ENCODE results near the gene STAP2.

Gene STAP2

GRCh38 chr19:4354282-4354681 lies 15.7 kb upstream of the STAP2 start:
- Histone ChIP-seq H3K4me1 (ENCODE audit: control insufficient read depth in 2 of 2, insufficient read depth in 1 of 2, low read depth in 1 of 2, low read length in 2 of 2) (peaks cover 0 to 1% of the 10 kb centered on the region in 2 donors), H2BK12ac (ENCODE audit: low read length) (peak overlapping the region; percentile 22)
- DNase-seq (ENCODE audit: low spot score) = no peak

DNA sequence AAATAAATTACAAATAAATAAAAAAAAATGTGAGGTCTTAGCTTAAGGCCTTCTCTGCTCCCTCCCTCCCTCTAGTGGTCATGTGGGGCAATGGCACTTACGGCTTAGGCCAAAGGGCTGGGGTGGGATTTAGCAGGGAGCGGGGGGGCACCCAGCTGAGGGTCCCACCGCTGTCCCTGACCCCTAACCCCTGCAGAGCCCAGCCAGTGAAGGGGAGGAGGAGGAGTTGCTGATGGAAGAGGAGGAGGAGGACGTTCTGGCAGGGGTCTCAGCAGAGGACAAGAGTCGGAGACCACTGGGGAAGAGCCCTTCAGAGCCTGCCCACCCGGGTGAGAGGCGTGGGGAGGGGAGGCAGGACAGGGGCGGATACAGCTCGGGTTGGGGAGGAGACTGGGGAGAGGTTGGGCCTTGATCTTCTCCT lies 14.1 kb upstream of the STAP2 start:
- H3K4me3 ChIP-seq (ENCODE audit: low read length in 2 of 2) = no peak overlapping the region
- H2BK15ac ChIP-seq (ENCODE audit: low read length) = peak overlapping the region; percentile 55
- H2AFZ ChIP-seq (ENCODE audit: low read length) = no peak overlapping the region
- H2BK120ac ChIP-seq (ENCODE audit: low read depth, low read length) = no peak overlapping the region
- H3K4me2 ChIP-seq (ENCODE audit: insufficient read depth, low read length, poor library complexity, severe bottlenecking) = no peak overlapping the region
- H3K4me1 ChIP-seq (ENCODE audit: control insufficient read depth in 2 of 2, insufficient read depth in 1 of 2, low read depth in 1 of 2, low read length in 2 of 2) = peaks cover 0 to 1% of the 10 kb centered on the region in 2 donors
- no peak overlapping the region for H3K27ac ChIP-seq (replicated peaks; ENCODE audit: low read length)
- peak overlapping the region; percentile 86 for H2AK5ac ChIP-seq (ENCODE audit: low read depth, low read length)
- H4K91ac ChIP-seq (ENCODE audit: low read depth, low read length, poor library complexity) = no peak overlapping the region
- H4K8ac ChIP-seq (ENCODE audit: low read depth, low read length) = no peak overlapping the region
- no peak overlapping the region for H2BK5ac ChIP-seq (ENCODE audit: low read length)
- no peaks in the 10 kb centered on the region for H3K27me3 ChIP-seq (ENCODE audit: control insufficient read depth in 3 of 3, insufficient read depth in 3 of 3, low read depth in 1 of 3, low read length in 3 of 3)
- H3K9me3 ChIP-seq (replicated peaks in 1 of 2; ENCODE audit: control insufficient read depth in 2 of 2, insufficient read depth in 1 of 2, low read depth in 1 of 2, low read length in 2 of 2) = no peaks in the 10 kb centered on the region
- H3K4ac ChIP-seq (ENCODE audit: low read length) = no peak overlapping the region
- no peak overlapping the region for H3K23ac ChIP-seq (ENCODE audit: low read depth, low read length, poor library complexity)
- peaks cover 22 to 80% of the 10 kb centered on the region in 2 donors for H3K36me3 ChIP-seq (replicated peaks in 1 of 2; ENCODE audit: control insufficient read depth in 2 of 2, insufficient read depth in 2 of 2, low read length in 2 of 2)
- no CpG with 5 or more reads among the region's 9 CpGs for WGBS, 2 donors (ENCODE audit: extremely low coverage in 2 of 2, insufficient read length in 2 of 2, insufficient replicate concordance in 1 of 2)
- H3K14ac ChIP-seq (ENCODE audit: low read length) = no peak overlapping the region
- peak overlapping the region; percentile 27 for H3K18ac ChIP-seq (ENCODE audit: low read length)
- no peak overlapping the region for H2BK12ac ChIP-seq (ENCODE audit: low read length)
- peaks cover 5% of the 10 kb centered on the region for H3K79me1 ChIP-seq (ENCODE audit: low read depth, low read length)
- H3K9ac ChIP-seq (ENCODE audit: low read depth, low read length, poor library complexity) = peak overlapping the region; percentile 60
- DNase-seq (ENCODE audit: low spot score) = peak; percentile 72

More at GRCh38 chr19:4354282-4354681, 15.7 kb upstream of the STAP2 start:
- no peak overlapping the region for H2AK5ac ChIP-seq (ENCODE audit: low read depth, low read length)
- no peak overlapping the region for H3K14ac ChIP-seq (ENCODE audit: low read length)
- H4K8ac ChIP-seq (ENCODE audit: low read depth, low read length) = no peak overlapping the region
- WGBS, 2 donors (ENCODE audit: extremely low coverage in 2 of 2, insufficient read length in 2 of 2, insufficient replicate concordance in 1 of 2) = no CpG with 5 or more reads among the region's 12 CpGs
- H3K18ac ChIP-seq (ENCODE audit: low read length) = no peak overlapping the region
- no peak overlapping the region for H3K4me2 ChIP-seq (ENCODE audit: insufficient read depth, low read length, poor library complexity, severe bottlenecking)
- H3K4ac ChIP-seq (ENCODE audit: low read length) = no peak overlapping the region
- no peaks in the 10 kb centered on the region for H3K27me3 ChIP-seq (ENCODE audit: control insufficient read depth in 3 of 3, insufficient read depth in 3 of 3, low read depth in 1 of 3, low read length in 3 of 3)
- H2BK120ac ChIP-seq (ENCODE audit: low read depth, low read length) = no peak overlapping the region
- no peak overlapping the region for H2BK15ac ChIP-seq (ENCODE audit: low read length)
- no peak overlapping the region for H3K23ac ChIP-seq (ENCODE audit: low read depth, low read length, poor library complexity)
- peaks cover 25 to 82% of the 10 kb centered on the region in 2 donors for H3K36me3 ChIP-seq (replicated peaks in 1 of 2; ENCODE audit: control insufficient read depth in 2 of 2, insufficient read depth in 2 of 2, low read length in 2 of 2)
- no peak overlapping the region for H2AFZ ChIP-seq (ENCODE audit: low read length)
- no peak overlapping the region for H3K4me3 ChIP-seq (ENCODE audit: low read length in 2 of 2)
- H3K79me1 ChIP-seq (ENCODE audit: low read depth, low read length) = peaks cover 5% of the 10 kb centered on the region
- no peak overlapping the region for H3K9ac ChIP-seq (ENCODE audit: low read depth, low read length, poor library complexity)
- no peak overlapping the region for H3K27ac ChIP-seq (replicated peaks; ENCODE audit: low read length)
- H3K9me3 ChIP-seq (replicated peaks in 1 of 2; ENCODE audit: control insufficient read depth in 2 of 2, insufficient read depth in 1 of 2, low read depth in 1 of 2, low read length in 2 of 2) = no peaks in the 10 kb centered on the region
- H4K91ac ChIP-seq (ENCODE audit: low read depth, low read length, poor library complexity) = no peak overlapping the region
- no peak overlapping the region for H2BK5ac ChIP-seq (ENCODE audit: low read length)

GRCh38 chr19:4350726-4351125 lies 12.1 kb upstream of the STAP2 start:
- Histone ChIP-seq H3K9me3 (replicated peaks in 1 of 2; ENCODE audit: control insufficient read depth in 2 of 2, insufficient read depth in 1 of 2, low read depth in 1 of 2, low read length in 2 of 2) (no peaks in the 10 kb centered on the region), H3K9ac (ENCODE audit: low read depth, low read length, poor library complexity) (no peak overlapping the region), H4K91ac (ENCODE audit: low read depth, low read length, poor library complexity) (no peak overlapping the region), H2BK5ac (ENCODE audit: low read length) (no peak overlapping the region), H3K27me3 (ENCODE audit: control insufficient read depth in 3 of 3, insufficient read depth in 3 of 3, low read depth in 1 of 3, low read length in 3 of 3) (no peaks in the 10 kb centered on the region), H3K4ac (ENCODE audit: low read length) (no peak overlapping the region), H2BK120ac (ENCODE audit: low read depth, low read length) (no peak overlapping the region), H2BK15ac (ENCODE audit: low read length) (no peak overlapping the region), H3K27ac (replicated peaks; ENCODE audit: low read length) (no peak overlapping the region), H3K79me1 (ENCODE audit: low read depth, low read length) (peaks cover 3% of the 10 kb centered on the region), H4K8ac (ENCODE audit: low read depth, low read length) (no peak overlapping the region), H3K23ac (ENCODE audit: low read depth, low read length, poor library complexity) (peak overlapping the region; percentile 17), H3K18ac (ENCODE audit: low read length) (no peak overlapping the region), H3K4me3 (ENCODE audit: low read length in 2 of 2) (no peak overlapping the region), H3K36me3 (replicated peaks in 1 of 2; ENCODE audit: control insufficient read depth in 2 of 2, insufficient read depth in 2 of 2, low read length in 2 of 2) (peaks cover 24 to 77% of the 10 kb centered on the region in 2 donors), H2AK5ac (ENCODE audit: low read depth, low read length) (no peak overlapping the region), H3K4me2 (ENCODE audit: insufficient read depth, low read length, poor library complexity, severe bottlenecking) (no peak overlapping the region), H2AFZ (ENCODE audit: low read length) (no peak overlapping the region), H2BK12ac (ENCODE audit: low read length) (peak overlapping the region; percentile 46), H3K14ac (ENCODE audit: low read length) (no peak overlapping the region), H3K4me1 (ENCODE audit: control insufficient read depth in 2 of 2, insufficient read depth in 1 of 2, low read depth in 1 of 2, low read length in 2 of 2) (peaks cover 0 to 1% of the 10 kb centered on the region in 2 donors)
- WGBS, 2 donors (ENCODE audit: extremely low coverage in 2 of 2, insufficient read length in 2 of 2, insufficient replicate concordance in 1 of 2) = no CpG with 5 or more reads among the region's 9 CpGs
- DNase-seq (ENCODE audit: low spot score) = no peak

DNA sequence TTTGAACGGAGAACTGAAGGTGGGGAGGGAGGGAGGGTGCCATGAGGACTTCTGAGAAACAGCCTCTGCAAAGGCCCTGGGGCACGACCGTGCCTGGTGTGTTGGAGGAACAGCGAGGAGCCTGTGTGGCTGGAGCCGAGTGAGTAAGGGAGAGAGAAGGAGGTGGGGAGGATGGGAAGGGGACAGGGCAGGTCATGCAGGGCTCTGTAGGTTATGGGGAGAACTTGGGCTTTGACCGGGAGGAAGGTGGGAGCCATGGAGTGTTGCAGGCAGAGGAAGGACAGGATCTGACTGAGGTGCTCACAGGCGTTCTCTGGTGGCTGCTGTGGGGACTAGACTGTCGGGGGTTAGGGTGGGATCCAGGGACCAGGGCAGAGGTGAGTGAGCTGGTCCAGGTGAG lies 11.5 kb upstream of the STAP2 start:
- H3K9ac ChIP-seq (ENCODE audit: low read depth, low read length, poor library complexity) = no peak overlapping the region
- no peak overlapping the region for H4K8ac ChIP-seq (ENCODE audit: low read depth, low read length)
- no peak overlapping the region for H2BK5ac ChIP-seq (ENCODE audit: low read length)
- DNase-seq (ENCODE audit: low spot score) = no peak
- H3K14ac ChIP-seq (ENCODE audit: low read length) = no peak overlapping the region
- H3K4ac ChIP-seq (ENCODE audit: low read length) = no peak overlapping the region
- H3K27ac ChIP-seq (replicated peaks; ENCODE audit: low read length) = no peak overlapping the region
- no peaks in the 10 kb centered on the region for H3K27me3 ChIP-seq (ENCODE audit: control insufficient read depth in 3 of 3, insufficient read depth in 3 of 3, low read depth in 1 of 3, low read length in 3 of 3)
- peaks cover 28 to 80% of the 10 kb centered on the region in 2 donors for H3K36me3 ChIP-seq (replicated peaks in 1 of 2; ENCODE audit: control insufficient read depth in 2 of 2, insufficient read depth in 2 of 2, low read length in 2 of 2)
- no peak overlapping the region for H2AFZ ChIP-seq (ENCODE audit: low read length)
- H3K9me3 ChIP-seq (replicated peaks in 1 of 2; ENCODE audit: control insufficient read depth in 2 of 2, insufficient read depth in 1 of 2, low read depth in 1 of 2, low read length in 2 of 2) = no peaks in the 10 kb centered on the region
- H3K18ac ChIP-seq (ENCODE audit: low read length) = no peak overlapping the region
- peaks cover 3% of the 10 kb centered on the region for H3K79me1 ChIP-seq (ENCODE audit: low read depth, low read length)
- H3K23ac ChIP-seq (ENCODE audit: low read depth, low read length, poor library complexity) = no peak overlapping the region
- WGBS, 2 donors (ENCODE audit: extremely low coverage in 2 of 2, insufficient read length in 2 of 2, insufficient replicate concordance in 1 of 2) = no CpG with 5 or more reads among the region's 8 CpGs
- no peak overlapping the region for H2BK120ac ChIP-seq (ENCODE audit: low read depth, low read length)
- no peak overlapping the region for H2AK5ac ChIP-seq (ENCODE audit: low read depth, low read length)
- H2BK15ac ChIP-seq (ENCODE audit: low read length) = no peak overlapping the region
- H3K4me3 ChIP-seq (ENCODE audit: low read length in 2 of 2) = peak overlapping the region in 1 of 2 donors; percentile 5
- H4K91ac ChIP-seq (ENCODE audit: low read depth, low read length, poor library complexity) = no peak overlapping the region
- H3K4me2 ChIP-seq (ENCODE audit: insufficient read depth, low read length, poor library complexity, severe bottlenecking) = no peak overlapping the region
- no peak overlapping the region for H2BK12ac ChIP-seq (ENCODE audit: low read length)
- peaks cover 0 to 1% of the 10 kb centered on the region in 2 donors for H3K4me1 ChIP-seq (ENCODE audit: control insufficient read depth in 2 of 2, insufficient read depth in 1 of 2, low read depth in 1 of 2, low read length in 2 of 2)

Data from neuronal stem cell (in vitro differentiated cells).